Measurements from ENCODE around the gene RAB9A. TPM values are rescaled to one million over a fixed set of nuclear protein-coding genes. Genes with fewer than 3 reads are reported as not detected.
"Not testable (repeated sequence)": the region's sequence is repeated elsewhere in the genome, so short reads cannot be mapped to it uniquely, and the experiment has no call there.

Gene RAB9A
- 10 to 100 TPM; 44.6 to 70.5 (median 56.0) TPM for total RNA-seq

- TF ChIP-seq, protein P1, sequence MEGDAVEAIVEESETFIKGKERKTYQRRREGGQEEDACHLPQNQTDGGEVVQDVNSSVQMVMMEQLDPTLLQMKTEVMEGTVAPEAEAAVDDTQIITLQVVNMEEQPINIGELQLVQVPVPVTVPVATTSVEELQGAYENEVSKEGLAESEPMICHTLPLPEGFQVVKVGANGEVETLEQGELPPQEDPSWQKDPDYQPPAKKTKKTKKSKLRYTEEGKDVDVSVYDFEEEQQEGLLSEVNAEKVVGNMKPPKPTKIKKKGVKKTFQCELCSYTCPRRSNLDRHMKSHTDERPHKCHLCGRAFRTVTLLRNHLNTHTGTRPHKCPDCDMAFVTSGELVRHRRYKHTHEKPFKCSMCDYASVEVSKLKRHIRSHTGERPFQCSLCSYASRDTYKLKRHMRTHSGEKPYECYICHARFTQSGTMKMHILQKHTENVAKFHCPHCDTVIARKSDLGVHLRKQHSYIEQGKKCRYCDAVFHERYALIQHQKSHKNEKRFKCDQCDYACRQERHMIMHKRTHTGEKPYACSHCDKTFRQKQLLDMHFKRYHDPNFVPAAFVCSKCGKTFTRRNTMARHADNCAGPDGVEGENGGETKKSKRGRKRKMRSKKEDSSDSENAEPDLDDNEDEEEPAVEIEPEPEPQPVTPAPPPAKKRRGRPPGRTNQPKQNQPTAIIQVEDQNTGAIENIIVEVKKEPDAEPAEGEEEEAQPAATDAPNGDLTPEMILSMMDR (IDR thresholded peaks at IDR 0.05), result no peak
- peak in 1 of 2 donors; percentile 90 for TF ChIP-seq POLR2A (IDR thresholded peaks at IDR 0.05)
- 0 to 2% methylated on average over 32 to 36 of the region's 68 CpGs for WGBS, 2 donors
- intact Hi-C loops (cut with DNase I; ENCODE audit: low total_unique reads), result no loop called here
- peak within 1 kb of the TSS; percentile 59 for H3K4me3 ChIP-seq (ENCODE audit: low read depth, poor library complexity, severe bottlenecking)
- DNase-seq (ENCODE audit: low spot score in 2 of 2), result peak; percentile 79 to 97
These were observed at the start of gene RAB9A for GRCh38 chrX:13688958-13689740. RAB9A (plus strand) TSS chrX:13689128; CDS start chrX:13708747, 19,619 bp downstream.

DNA sequence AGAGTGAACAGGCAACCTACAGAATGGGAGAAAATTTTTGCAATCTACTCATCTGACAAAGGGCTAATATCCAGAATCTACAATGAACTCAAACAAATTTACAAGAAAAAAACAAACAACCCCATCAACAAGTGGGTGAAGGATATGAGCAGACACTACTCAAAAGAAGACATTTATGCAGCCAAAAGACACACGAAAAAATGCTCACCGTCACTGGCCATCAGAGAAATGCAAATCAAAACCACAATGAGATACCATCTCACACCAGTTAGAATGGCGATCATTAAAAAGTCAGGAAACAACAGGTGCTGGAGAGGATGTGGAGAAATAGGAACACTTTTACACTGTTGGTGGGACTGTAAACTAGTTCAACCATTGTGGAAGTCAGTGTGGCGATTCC is 47.2 kb upstream of the RAB9A start:
- intact Hi-C loops (cut with DNase I; ENCODE audit: low total_unique reads); H3K4me3 ChIP-seq (ENCODE audit: low read depth, poor library complexity, severe bottlenecking); DNase-seq (ENCODE audit: low spot score in 2 of 2): not testable (repeated sequence)
- WGBS, 2 donors, result 81 to 93% methylated on average over 3 of the region's 4 CpGs

GRCh38 chrX:13645464-13646153 is 43.3 kb upstream of the RAB9A start:
- no peak for DNase-seq (ENCODE audit: low spot score in 2 of 2)
- intact Hi-C loops (cut with DNase I; ENCODE audit: low total_unique reads), result no loop called here
- H3K4me3 ChIP-seq (ENCODE audit: low read depth, poor library complexity, severe bottlenecking), result no peak overlapping the region
- WGBS, 2 donors, result 55 to 59% methylated on average over 9 of the region's 9 CpGs
- TF ChIP-seq POLR2A (IDR thresholded peaks at IDR 0.05), result no peak
- TF ChIP-seq, protein P1 (IDR thresholded peaks at IDR 0.05), result no peak

DNA sequence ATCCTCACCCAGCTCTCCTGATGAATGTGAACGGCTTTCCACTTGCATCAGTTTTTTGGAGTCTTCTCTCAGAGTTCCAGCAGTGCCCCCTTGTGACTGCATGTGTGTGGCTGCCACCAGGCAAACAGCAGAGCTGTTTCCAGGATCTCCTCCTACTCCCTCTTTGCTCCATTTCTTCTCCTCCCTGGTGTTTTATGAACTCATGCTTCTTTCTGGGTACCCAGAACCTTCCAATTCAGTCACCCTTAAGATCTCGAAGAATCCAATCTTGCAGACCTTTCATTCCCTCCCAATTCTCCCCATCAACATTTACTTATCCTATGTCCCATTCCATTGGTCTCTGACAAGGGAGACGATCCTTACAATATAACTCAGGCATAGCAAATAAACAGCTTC is 42.8 kb upstream of the RAB9A start:
- DNase-seq (ENCODE audit: low spot score in 2 of 2), result peak in 1 of 2 donors; percentile 87
- no peak overlapping the region for H3K4me3 ChIP-seq (ENCODE audit: low read depth, poor library complexity, severe bottlenecking)
- intact Hi-C loops (cut with DNase I; ENCODE audit: low total_unique reads), result no loop called here
- 42 to 53% methylated on average over 3 of the region's 3 CpGs for WGBS, 2 donors
- TF ChIP-seq, protein P1 (IDR thresholded peaks at IDR 0.05), result peak in 1 of 3 donors; percentile 57
- TF ChIP-seq POLR2A (IDR thresholded peaks at IDR 0.05), result no peak

DNA sequence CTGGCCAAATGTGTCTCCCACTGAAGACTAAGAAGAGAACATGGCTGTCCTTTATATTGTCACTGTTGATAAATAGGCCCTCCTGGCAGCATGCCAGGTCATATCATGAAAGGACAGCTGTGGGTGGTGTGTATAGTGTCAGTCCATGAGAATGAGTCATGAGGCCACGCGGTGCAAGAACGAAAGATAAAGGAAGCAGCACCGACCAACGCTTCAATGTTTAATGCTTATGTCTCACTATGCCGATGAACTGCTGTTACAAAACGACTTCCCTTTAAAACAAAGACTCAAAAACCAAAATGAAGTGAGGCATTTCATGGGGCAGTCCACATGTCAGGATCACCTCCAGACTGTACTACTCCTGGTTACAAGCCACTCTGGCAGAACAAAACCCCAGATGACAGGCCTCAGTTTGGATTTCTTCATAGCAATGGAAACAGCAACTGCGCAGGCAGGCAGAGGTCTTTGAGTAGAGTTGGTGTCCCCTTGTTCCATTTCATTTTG is 41.2 kb upstream of the RAB9A start:
- TF ChIP-seq, protein P1 (IDR thresholded peaks at IDR 0.05), result no peak
- TF ChIP-seq POLR2A (IDR thresholded peaks at IDR 0.05), result no peak
- WGBS, 2 donors, result 62 to 69% methylated on average over 8 of the region's 8 CpGs
- no peak overlapping the region for H3K4me3 ChIP-seq (ENCODE audit: low read depth, poor library complexity, severe bottlenecking)
- intact Hi-C loops (cut with DNase I; ENCODE audit: low total_unique reads), result no loop called here
- no peak for DNase-seq (ENCODE audit: low spot score in 2 of 2)

DNA sequence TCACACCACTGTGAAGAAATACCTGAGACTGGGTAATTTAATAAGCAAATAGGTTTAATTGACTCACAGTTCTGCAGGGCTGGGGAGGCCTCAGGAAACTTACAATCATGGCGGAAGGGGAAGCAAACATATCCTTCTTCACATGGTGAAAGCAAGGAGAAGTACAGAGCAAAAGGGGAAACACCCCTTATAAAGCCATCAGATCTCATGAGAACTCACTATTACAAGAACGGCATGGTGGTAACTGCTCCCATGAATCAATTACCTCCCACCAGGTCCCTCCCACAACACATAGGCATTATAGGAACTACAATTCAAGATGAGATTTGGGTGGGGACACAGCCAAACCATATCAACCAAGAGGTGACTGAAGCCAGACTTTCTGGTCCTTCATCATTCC is 40.6 kb upstream of the RAB9A start:
- 78 to 86% methylated on average over 2 of the region's 2 CpGs for WGBS, 2 donors
- intact Hi-C loops (cut with DNase I; ENCODE audit: low total_unique reads); H3K4me3 ChIP-seq (ENCODE audit: low read depth, poor library complexity, severe bottlenecking); DNase-seq (ENCODE audit: low spot score in 2 of 2): not testable (repeated sequence)

Measured in lower leg skin (tissue), 4 donors.